HG03280 (cell line): Measurements from ENCODE around the gene OVOL2.

Experiments used
- ATAC-seq: cut with Tn5 transposase; IDR thresholded peaks from one replicate; pipeline ENCODE4 v1.9.1; 2021; ENCODE audit warnings: mild to moderate bottlenecking, moderate library complexity; ENCODE audit not compliant: unreplicated experiment

OVOL2 gene

GRCh38 chr20:17992224-17992637 is 65.5 kb downstream of the OVOL2 start:
- ATAC-seq = peak; percentile 45

- ATAC-seq = no peak
Observed at GRCh38 chr20:17990278-17990972, 67.3 kb downstream of the OVOL2 start.

GRCh38 chr20:17987988-17988387 is 69.7 kb downstream of the OVOL2 start:
- ATAC-seq = no peak

- ATAC-seq = no peak
Observed at GRCh38 chr20:17985388-17986018, 72.2 kb downstream of the OVOL2 start.

GRCh38 chr20:17976305-17976704 is 81.4 kb downstream of the OVOL2 start:
- ATAC-seq = no peak
